BE2C (cell line): ENCODE data around the gene TMEM255A.

ENCODE experiments used
- DNase-seq: peaks from one replicate; pipeline ENCODE4 v3.0.0-alpha.2; 2020
- H3K27me3 ChIP-seq: fragments of 250-450 bp; sonication (Bioruptor Pico); 2 replicates; pipeline ENCODE4 v1.5.1; 2020; ENCODE audit warnings: mild to moderate bottlenecking
- H3K36me3 ChIP-seq: fragments of 250-450 bp; sonication (Bioruptor Pico); 2 replicates; pipeline ENCODE4 v1.5.1; 2020; ENCODE audit warnings: mild to moderate bottlenecking
- H3K4me1 ChIP-seq: fragments of 250-450 bp; sonication (Bioruptor Pico); 2 replicates; pipeline ENCODE4 v1.5.1; 2020
- H3K4me3 ChIP-seq: 2 replicates; pipeline ENCODE4 v1.5.1; 2011; ENCODE audit warnings: low read depth, low read length
- H3K9me3 ChIP-seq: fragments of 250-450 bp; sonication (Bioruptor Pico); 2 replicates; pipeline ENCODE4 v1.5.1; 2020
- TF ChIP-seq, protein P1 (sequence below): IDR thresholded peaks from 2 replicates; pipeline ENCODE4 v1.5.1; 2012; ENCODE audit warnings: mild to moderate bottlenecking, low read depth, low read length

The TMEM255A gene

DNA sequence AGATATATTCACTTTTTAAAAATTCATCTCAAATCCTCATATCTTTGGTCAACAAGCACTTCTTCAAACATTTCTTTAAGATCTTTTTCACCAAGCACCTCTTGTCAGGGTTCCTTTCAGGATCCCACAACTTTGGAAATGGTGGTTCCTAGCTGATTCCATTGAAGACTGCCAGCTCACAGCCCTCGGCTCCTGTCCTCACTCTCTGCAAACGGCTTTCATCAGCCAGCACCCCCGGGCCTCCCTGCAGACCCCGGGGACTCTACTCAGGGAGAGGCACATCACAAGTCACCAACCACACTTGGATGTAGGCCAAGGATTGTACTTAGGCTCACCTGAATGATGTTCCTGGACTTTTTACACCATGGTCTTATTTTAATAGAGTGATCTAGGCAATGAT, 40.7 kb downstream of the TMEM255A start:
- TF ChIP-seq, protein P1, sequence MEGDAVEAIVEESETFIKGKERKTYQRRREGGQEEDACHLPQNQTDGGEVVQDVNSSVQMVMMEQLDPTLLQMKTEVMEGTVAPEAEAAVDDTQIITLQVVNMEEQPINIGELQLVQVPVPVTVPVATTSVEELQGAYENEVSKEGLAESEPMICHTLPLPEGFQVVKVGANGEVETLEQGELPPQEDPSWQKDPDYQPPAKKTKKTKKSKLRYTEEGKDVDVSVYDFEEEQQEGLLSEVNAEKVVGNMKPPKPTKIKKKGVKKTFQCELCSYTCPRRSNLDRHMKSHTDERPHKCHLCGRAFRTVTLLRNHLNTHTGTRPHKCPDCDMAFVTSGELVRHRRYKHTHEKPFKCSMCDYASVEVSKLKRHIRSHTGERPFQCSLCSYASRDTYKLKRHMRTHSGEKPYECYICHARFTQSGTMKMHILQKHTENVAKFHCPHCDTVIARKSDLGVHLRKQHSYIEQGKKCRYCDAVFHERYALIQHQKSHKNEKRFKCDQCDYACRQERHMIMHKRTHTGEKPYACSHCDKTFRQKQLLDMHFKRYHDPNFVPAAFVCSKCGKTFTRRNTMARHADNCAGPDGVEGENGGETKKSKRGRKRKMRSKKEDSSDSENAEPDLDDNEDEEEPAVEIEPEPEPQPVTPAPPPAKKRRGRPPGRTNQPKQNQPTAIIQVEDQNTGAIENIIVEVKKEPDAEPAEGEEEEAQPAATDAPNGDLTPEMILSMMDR: no peak
- DNase-seq: no peak
- H3K4me3 ChIP-seq: no peak overlapping the region
- no peaks in the 10 kb centered on the region for H3K36me3 ChIP-seq
- no peaks in the 10 kb centered on the region for H3K9me3 ChIP-seq
- H3K4me1 ChIP-seq: no peaks in the 10 kb centered on the region
- H3K27me3 ChIP-seq: no peaks in the 10 kb centered on the region

DNA sequence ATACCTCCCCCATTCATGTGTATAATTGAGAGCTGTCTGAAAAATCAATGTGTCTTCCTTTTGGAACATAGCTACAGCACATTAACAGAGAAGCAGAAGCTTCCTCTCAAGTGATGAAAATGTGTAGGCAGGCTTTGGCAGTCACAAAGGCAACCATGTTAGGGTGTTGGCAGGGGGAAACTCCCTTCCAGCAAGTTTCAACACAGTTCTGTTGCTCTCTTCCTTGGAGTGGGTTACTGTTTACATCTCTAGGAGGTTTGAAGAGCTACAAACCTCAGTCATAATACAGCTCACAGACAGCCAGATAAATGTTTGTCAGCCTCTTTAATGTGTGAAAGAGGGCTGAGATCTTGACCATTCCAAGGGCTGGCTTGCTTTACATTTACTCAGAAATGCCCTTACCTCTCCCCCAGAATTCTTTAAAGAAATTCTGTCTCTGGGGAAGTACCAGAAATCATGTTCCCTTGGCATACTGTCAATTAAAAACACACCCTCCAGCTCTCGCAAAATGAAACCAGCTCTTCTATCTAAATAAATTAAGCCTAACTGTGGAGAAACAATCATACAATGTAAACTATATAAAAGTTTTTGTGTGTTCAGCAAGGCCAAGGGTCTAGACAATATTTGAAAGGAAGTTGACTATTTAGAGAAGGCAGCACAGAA, 41.8 kb downstream of the TMEM255A start:
- Histone ChIP-seq H3K9me3 (no peaks in the 10 kb centered on the region), H3K27me3 (no peaks in the 10 kb centered on the region), H3K4me3 (no peak overlapping the region), H3K4me1 (no peaks in the 10 kb centered on the region), H3K36me3 (no peaks in the 10 kb centered on the region)
- no peak for DNase-seq
- TF ChIP-seq, protein P1: no peak

DNA sequence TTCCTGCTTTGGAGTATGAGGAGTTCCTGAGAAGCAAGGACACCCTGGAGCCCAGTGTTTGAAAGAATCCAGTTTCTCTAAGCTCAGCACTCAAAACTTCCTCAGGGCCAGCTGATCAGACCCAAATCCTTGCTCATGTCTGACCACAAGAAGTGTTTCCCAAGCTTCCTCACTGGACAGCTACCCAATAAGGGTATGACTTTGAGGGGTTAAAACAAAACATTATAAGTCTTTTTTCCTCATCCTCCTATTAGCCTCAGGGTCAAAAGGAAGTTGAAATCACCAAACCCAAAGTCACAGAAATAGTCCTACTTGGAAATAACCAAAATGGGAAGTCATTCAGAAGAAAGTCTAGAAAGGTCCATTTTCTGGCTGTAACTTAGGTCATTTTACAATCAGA, 46.9 kb downstream of the TMEM255A start:
- Histone ChIP-seq H3K4me3 (no peak overlapping the region), H3K36me3 (no peaks in the 10 kb centered on the region), H3K27me3 (no peaks in the 10 kb centered on the region), H3K4me1 (no peaks in the 10 kb centered on the region), H3K9me3 (no peaks in the 10 kb centered on the region)
- TF ChIP-seq, protein P1: no peak
- no peak for DNase-seq

DNA sequence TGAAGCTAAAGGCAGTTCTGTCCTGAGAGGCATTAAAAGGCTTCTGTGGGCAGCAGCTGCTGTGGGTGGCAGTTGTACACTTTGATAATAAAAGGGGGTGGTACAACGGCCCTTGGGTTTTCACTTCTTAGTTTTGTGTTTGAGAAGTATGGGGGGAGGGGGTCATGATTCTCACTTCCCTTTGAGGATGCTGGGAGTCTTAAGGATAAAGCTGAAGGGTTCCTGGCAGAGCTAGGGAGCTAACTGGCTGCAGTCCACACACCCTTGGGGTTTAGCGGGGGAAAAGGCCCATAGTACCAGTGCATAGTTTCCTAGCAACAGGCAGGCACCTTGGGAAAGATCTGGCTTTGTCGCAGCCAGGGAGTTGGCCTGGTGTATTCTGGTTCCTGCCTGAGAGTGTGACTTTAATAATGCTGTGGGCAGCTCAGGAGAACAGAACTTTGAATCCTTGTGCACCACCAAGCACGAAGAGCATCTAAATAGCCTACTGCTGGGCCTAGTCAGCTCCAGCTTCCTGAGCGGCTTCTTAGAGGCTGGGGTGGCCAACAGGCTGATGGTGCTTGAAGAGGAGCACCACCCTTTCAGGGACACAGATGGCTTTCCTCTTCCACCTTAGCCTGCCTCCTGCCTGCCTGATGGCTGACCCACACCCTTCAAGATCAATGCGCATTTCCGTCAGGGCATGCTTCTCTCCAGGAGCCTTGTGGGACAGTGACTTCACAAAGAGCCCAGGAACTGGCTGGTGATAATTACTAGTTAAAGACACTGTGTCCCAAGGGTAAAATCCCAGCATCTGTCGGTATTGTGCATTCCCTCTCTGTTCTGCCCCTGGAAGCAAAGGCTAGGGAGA, 48.2 kb downstream of the TMEM255A start:
- Histone ChIP-seq H3K9me3 (no peaks in the 10 kb centered on the region), H3K27me3 (no peaks in the 10 kb centered on the region), H3K4me1 (no peaks in the 10 kb centered on the region), H3K36me3 (no peaks in the 10 kb centered on the region), H3K4me3 (no peak overlapping the region)
- TF ChIP-seq, protein P1: no peak
- DNase-seq: no peak

DNA sequence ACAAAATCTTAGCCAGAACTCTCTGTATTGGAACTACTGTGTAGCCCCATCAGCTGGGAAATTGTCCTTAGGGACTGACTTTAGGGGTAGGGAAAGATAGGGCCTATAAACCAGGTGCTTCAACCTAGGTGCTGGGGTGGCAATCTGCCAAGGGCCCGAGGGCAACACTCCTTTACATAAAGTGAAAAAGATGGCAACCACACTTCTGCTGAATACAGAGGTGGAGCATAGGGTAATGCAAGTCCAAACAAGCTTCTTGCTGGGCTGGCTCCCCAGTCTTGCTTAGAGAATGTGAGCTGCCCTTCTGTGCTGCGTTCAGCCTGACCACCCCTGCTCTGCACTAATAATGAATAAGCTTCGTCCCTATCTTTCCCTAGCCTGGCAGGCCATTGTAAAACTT, 50.9 kb downstream of the TMEM255A start:
- DNase-seq: no peak
- Histone ChIP-seq H3K4me1 (no peaks in the 10 kb centered on the region), H3K9me3 (no peaks in the 10 kb centered on the region), H3K36me3 (no peaks in the 10 kb centered on the region), H3K4me3 (no peak overlapping the region), H3K27me3 (no peaks in the 10 kb centered on the region)
- TF ChIP-seq, protein P1: no peak

DNA sequence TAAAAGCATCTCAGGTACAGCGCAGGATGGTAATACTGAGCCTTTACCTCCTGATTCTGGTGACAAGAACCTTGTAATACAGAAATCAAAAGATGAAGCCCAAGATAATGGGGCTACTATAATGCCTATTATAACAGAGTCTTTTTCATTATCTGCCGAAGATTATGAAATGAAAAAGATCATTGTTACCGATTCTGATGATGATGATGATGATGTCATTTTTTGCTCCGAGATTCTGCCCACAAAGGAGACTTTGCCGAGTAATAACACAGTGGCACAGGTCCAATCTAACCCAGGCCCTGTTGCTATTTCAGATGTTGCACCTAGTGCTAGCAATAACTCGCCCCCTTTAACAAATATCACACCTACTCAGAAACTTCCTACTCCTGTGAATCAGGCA, 57.5 kb downstream of the TMEM255A start:
- Histone ChIP-seq H3K9me3 (no peaks in the 10 kb centered on the region), H3K27me3 (no peaks in the 10 kb centered on the region), H3K4me3 (no peak overlapping the region), H3K4me1 (no peaks in the 10 kb centered on the region), H3K36me3 (peaks cover 15% of the 10 kb centered on the region)
- no peak for DNase-seq
- TF ChIP-seq, protein P1: no peak
